Liver (tissue), 9 donors: ENCODE measurements around the gene MTPN. TPM values are rescaled to one million over a fixed set of nuclear protein-coding genes. Genes with fewer than 3 reads are reported as not detected.

Experiments used
- DNase-seq: peaks from one replicate; pipeline ENCODE4 v3.0.0-alpha.2; 2017; ENCODE audit warnings: low spot score
- H3K27ac ChIP-seq, 2 donors: one replicate each; pipeline ENCODE4 v1.7.0; 2013; ENCODE audit warnings: inconsistent platforms in 2 of 2, low read length in 2 of 2, control low read depth in 1 of 2, low read depth in 1 of 2, mild to moderate bottlenecking in 1 of 2
- H3K27me3 ChIP-seq, 4 donors: one replicate each; pipeline versions ENCODE4 v1.6.1 to v1.7.0; 2013; ENCODE audit warnings: low read length in 3 of 4, inconsistent platforms in 1 of 4, mild to moderate bottlenecking in 1 of 4, moderate library complexity in 1 of 4; ENCODE audit not compliant: control insufficient read depth in 4 of 4, insufficient read depth in 4 of 4
- H3K36me3 ChIP-seq, 4 donors: one replicate each; pipeline versions ENCODE4 v1.6.1 to v1.7.0; 2013; ENCODE audit warnings: low read length in 3 of 4, mild to moderate bottlenecking in 3 of 4, low read depth in 1 of 4, moderate library complexity in 1 of 4; ENCODE audit not compliant: control insufficient read depth in 4 of 4, insufficient read depth in 3 of 4
- H3K4me1 ChIP-seq, 4 donors: one replicate each; pipeline versions ENCODE4 v1.6.1 to v1.7.0; 2013; ENCODE audit warnings: low read length in 3 of 4, mild to moderate bottlenecking in 3 of 4, moderate library complexity in 1 of 4; ENCODE audit not compliant: control insufficient read depth in 4 of 4, insufficient read depth in 4 of 4
- H3K4me3 ChIP-seq, 3 donors: one replicate each; pipeline versions ENCODE4 v1.6.1 to v1.7.0; 2013; ENCODE audit warnings: low read length in 3 of 3, control low read depth in 1 of 3, low read depth in 1 of 3, mild to moderate bottlenecking in 1 of 3
- H3K9ac ChIP-seq, 2 donors: one replicate each; pipeline ENCODE4 v1.7.0; 2013; ENCODE audit warnings: low read length in 2 of 2, mild to moderate bottlenecking in 2 of 2, moderate library complexity in 2 of 2, control low read depth in 1 of 2, low read depth in 1 of 2
- H3K9me3 ChIP-seq, 4 donors: one replicate each; pipeline versions ENCODE4 v1.6.1 to v1.7.0; 2013; ENCODE audit warnings: low read length in 3 of 4; ENCODE audit not compliant: control insufficient read depth in 4 of 4
- FOXA1 ChIP-seq: IDR thresholded peaks from 2 replicates; pipeline ENCODE4 v1.6.1; 2016; ENCODE audit warnings: antibody characterized with exemption
- FOXA2 ChIP-seq: IDR thresholded peaks from 2 replicates; pipeline ENCODE4 v1.6.1; 2016; ENCODE audit warnings: antibody characterized with exemption
- GABPA ChIP-seq, 2 donors: IDR thresholded peaks in 1 of 2; conservative IDR thresholded peaks in 1 of 2; 2 replicates each; pipeline ENCODE4 v1.6.1; 2016; ENCODE audit warnings: antibody characterized with exemption in 2 of 2, mild to moderate bottlenecking in 1 of 2, moderate library complexity in 1 of 2
- HNF4A ChIP-seq, 2 donors: conservative IDR thresholded peaks; 2 replicates each; pipeline ENCODE4 v1.6.1; 2016; ENCODE audit warnings: antibody characterized with exemption in 2 of 2, mild to moderate bottlenecking in 2 of 2
- HNF4G ChIP-seq: IDR thresholded peaks from 2 replicates; pipeline ENCODE4 v1.6.1; 2016; ENCODE audit warnings: antibody characterized with exemption
- JUND ChIP-seq, 2 donors: IDR thresholded peaks; 2 replicates each; pipeline ENCODE4 v1.6.1; 2016; ENCODE audit warnings: antibody characterized with exemption in 2 of 2
- NR2F2 ChIP-seq: IDR thresholded peaks from 2 replicates; pipeline ENCODE4 v1.6.1; 2016; ENCODE audit warnings: antibody characterized with exemption
- RAD21 ChIP-seq, 2 donors: IDR thresholded peaks; 2 replicates each; pipeline ENCODE4 v1.6.1; 2016; ENCODE audit warnings: antibody characterized with exemption in 2 of 2, mild to moderate bottlenecking in 2 of 2
- RXRA ChIP-seq, 2 donors: IDR thresholded peaks; 2 replicates each; pipeline ENCODE4 v1.6.1; 2017 to 2018; ENCODE audit warnings: antibody characterized with exemption in 2 of 2, mild to moderate bottlenecking in 1 of 2
- SP1 ChIP-seq: IDR thresholded peaks from 2 replicates; pipeline ENCODE4 v1.6.1; 2018; ENCODE audit warnings: antibody characterized with exemption, mild to moderate bottlenecking
- TAF1 ChIP-seq: conservative IDR thresholded peaks from 2 replicates; pipeline ENCODE4 v1.6.1; 2016; ENCODE audit warnings: antibody characterized with exemption, mild to moderate bottlenecking
- YY1 ChIP-seq: IDR thresholded peaks from 2 replicates; pipeline ENCODE4 v1.6.1; 2016; ENCODE audit warnings: antibody characterized with exemption, mild to moderate bottlenecking
- WGBS: extraction: QIAGEN DNeasy Blood & Tissue Kit; methylation state at CpG from one replicate; pipeline ENCODE4 v1.1.7; 2013; 5-methylcytosine and 5-hydroxymethylcytosine counted together
- polyA plus RNA-seq, 2 donors: library from polyadenylated mRNA; stranded (reverse) in 1 of 2; unstranded in 1 of 2; fragments of 200-250 nt in 1 of 2; fragments of >200 nt in 1 of 2; fragmentation: Nextera tagmentation in 1 of 2; extraction: Ambion mirVana in 1 of 2; gene quantifications; one replicate each; pipeline versions ENCODE4 v1.2.1 to v1.2.3, GENCODE V29; 2013 to 2015
- total RNA-seq, 2 donors: library from RNA; depleted of rRNA; stranded (reverse); fragments of >200 nt; gene quantifications; one replicate each; pipeline ENCODE4 v1.2.3, GENCODE V29; 2014
- TF ChIP-seq, protein P1 (sequence below): IDR thresholded peaks from 2 replicates; pipeline ENCODE4 v1.6.1; 2016; ENCODE audit warnings: antibody characterized with exemption
- TF ChIP-seq, protein P2 (sequence below): IDR thresholded peaks from 2 replicates; pipeline ENCODE4 v1.6.1; 2016; ENCODE audit warnings: antibody characterized with exemption
- TF ChIP-seq, protein P3 (sequence below): IDR thresholded peaks from 2 replicates; pipeline ENCODE4 v1.6.1; 2016; ENCODE audit warnings: antibody characterized with exemption
- TF ChIP-seq, protein P4 (sequence below): fragments of 150-350 bp; IDR thresholded peaks from 2 replicates; pipeline ENCODE4 v1.5.1; 2017; ENCODE audit warnings: improper control_type of control experiment, low read depth, low read length; ENCODE audit not compliant: missing input control
- donor health status: healthy.
- donor health status: healthy.
- donor health status: healthy.
- donor health status: healthy.
- donor health status: healthy.

The MTPN gene
- total and polyA plus RNA-seq, 4 donors, result 24.8 to 88.3 (median 32.8) TPM

DNA sequence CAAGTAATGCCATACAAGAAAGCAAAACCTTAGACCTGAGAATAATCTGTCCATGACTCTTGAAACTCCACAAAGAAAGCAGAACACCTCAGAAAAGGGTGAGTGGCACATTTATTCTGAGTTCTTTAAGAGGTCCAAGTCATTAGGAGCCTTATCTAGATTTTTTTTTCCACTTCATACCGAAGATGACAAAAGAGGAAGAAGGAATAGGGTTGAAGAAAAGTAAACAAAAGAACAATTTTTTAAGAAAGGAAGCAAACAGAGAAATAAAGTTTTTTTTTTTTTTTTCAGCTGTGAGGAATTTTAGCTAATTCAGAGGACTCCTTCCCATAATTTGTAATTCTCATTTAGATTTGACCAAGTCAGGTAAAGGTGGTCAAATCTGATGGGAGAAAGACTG, 13.1 kb upstream of the MTPN start:
- Histone ChIP-seq H3K36me3 (no peaks in the 10 kb centered on the region), H3K27ac (no peak overlapping the region), H3K4me3 (no peak overlapping the region), H3K27me3 (peaks cover 0 to 4% (median 0%) of the 10 kb centered on the region in 4 donors), H3K9me3 (no peaks in the 10 kb centered on the region), H3K4me1 (no peaks in the 10 kb centered on the region), H3K9ac (no peak overlapping the region)
- no peak for DNase-seq
- no peak for TF ChIP-seq GABPA (IDR thresholded peaks at IDR 0.05 in 1 of 2, conservative IDR thresholded peaks at IDR 0.05 in 1 of 2)
- WGBS, result 36% methylated on average over 1 of the region's 1 CpG

DNA sequence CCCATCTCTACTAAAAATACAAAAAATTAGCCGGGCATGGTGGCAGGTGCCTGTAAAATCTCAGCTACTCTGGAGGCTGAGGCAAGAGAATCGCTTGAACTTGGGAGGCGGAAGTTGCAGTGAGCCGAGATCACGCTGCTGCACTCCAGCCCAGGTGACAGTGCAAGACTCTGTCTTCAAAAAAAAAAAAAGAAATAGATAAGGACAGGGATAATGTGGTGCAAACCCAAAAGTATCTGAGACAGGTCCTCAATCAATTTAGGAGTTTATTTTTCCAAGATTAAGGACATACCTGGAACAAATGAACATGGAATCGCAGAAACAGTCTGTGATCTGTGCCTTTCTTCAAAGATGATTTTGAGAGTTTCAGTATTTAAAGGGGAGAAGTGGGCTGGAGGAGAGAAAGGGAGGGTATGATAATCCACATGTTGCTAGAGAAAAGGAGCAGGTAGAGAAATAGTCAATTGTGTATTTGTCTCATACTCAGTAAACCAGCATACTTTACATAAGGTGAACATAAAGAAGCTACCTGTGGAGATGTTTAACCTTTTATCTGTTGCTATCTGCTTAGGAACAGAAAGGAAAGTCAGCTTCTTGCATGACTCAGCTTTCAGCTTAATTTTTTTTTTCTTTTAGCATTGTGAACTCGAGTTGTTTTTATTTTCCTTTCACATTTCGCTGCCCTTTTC, 4.9 kb upstream of the MTPN start:
- no peak overlapping the region for H3K27ac ChIP-seq
- TF ChIP-seq, protein P1, sequence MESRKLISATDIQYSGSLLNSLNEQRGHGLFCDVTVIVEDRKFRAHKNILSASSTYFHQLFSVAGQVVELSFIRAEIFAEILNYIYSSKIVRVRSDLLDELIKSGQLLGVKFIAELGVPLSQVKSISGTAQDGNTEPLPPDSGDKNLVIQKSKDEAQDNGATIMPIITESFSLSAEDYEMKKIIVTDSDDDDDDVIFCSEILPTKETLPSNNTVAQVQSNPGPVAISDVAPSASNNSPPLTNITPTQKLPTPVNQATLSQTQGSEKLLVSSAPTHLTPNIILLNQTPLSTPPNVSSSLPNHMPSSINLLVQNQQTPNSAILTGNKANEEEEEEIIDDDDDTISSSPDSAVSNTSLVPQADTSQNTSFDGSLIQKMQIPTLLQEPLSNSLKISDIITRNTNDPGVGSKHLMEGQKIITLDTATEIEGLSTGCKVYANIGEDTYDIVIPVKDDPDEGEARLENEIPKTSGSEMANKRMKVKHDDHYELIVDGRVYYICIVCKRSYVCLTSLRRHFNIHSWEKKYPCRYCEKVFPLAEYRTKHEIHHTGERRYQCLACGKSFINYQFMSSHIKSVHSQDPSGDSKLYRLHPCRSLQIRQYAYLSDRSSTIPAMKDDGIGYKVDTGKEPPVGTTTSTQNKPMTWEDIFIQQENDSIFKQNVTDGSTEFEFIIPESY, result no peak
- no peak for TF ChIP-seq SP1
- no peak for DNase-seq
- H3K4me3 ChIP-seq, result no peak overlapping the region
- H3K9ac ChIP-seq, result no peak overlapping the region
- WGBS, result 74% methylated on average over 8 of the region's 8 CpGs
- H3K27me3 ChIP-seq, result no peaks in the 10 kb centered on the region
- H3K36me3 ChIP-seq, result no peaks in the 10 kb centered on the region
- no peaks in the 10 kb centered on the region for H3K4me1 ChIP-seq
- H3K9me3 ChIP-seq, result no peaks in the 10 kb centered on the region

DNA sequence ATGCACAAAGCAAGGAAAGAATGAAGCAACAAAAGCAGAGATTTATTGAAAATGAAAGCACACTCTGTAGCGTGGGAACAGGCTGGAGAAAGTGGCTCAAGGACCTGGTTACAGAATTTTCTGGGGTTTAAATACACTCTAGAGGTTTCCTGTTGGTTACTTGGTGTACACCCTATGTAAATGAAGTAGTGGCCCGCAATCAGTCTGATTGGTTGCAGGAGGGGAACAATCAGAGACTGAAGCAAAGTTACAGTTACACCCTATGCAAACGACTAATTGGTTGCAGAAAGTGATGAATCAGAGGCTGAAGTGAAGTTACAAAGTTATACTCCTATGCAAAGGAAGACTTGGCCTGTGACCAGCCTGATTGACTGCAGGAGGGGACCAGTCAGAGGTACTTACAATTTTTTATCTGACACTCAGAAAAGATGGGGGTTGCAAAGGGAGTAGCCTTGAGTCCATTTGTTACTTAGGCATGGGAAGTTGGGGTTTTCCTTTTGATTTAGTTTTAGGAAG, 3.6 kb upstream of the MTPN start:
- H3K27me3 ChIP-seq, result no peaks in the 10 kb centered on the region
- no peak for TF ChIP-seq SP1
- TF ChIP-seq, protein P2, sequence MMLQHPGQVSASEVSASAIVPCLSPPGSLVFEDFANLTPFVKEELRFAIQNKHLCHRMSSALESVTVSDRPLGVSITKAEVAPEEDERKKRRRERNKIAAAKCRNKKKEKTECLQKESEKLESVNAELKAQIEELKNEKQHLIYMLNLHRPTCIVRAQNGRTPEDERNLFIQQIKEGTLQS, result no peak
- TF ChIP-seq HNF4G, result no peak
- no peak for TF ChIP-seq TAF1
- TF ChIP-seq FOXA2, result no peak
- TF ChIP-seq YY1, result no peak
- no peak for TF ChIP-seq RXRA (IDR thresholded peaks at IDR 0.05)
- no peak for TF ChIP-seq FOXA1
- TF ChIP-seq NR2F2, result no peak
- TF ChIP-seq, protein P3, sequence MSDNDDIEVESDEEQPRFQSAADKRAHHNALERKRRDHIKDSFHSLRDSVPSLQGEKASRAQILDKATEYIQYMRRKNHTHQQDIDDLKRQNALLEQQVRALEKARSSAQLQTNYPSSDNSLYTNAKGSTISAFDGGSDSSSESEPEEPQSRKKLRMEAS, result no peak
- TF ChIP-seq GABPA (IDR thresholded peaks at IDR 0.05 in 1 of 2, conservative IDR thresholded peaks at IDR 0.05 in 1 of 2), result no peak
- TF ChIP-seq RAD21 (IDR thresholded peaks at IDR 0.05), result no peak
- no peak for TF ChIP-seq JUND (IDR thresholded peaks at IDR 0.05)
- TF ChIP-seq, protein P1, result no peak
- no peak for TF ChIP-seq HNF4A (conservative IDR thresholded peaks at IDR 0.05)
- TF ChIP-seq, protein P4, sequence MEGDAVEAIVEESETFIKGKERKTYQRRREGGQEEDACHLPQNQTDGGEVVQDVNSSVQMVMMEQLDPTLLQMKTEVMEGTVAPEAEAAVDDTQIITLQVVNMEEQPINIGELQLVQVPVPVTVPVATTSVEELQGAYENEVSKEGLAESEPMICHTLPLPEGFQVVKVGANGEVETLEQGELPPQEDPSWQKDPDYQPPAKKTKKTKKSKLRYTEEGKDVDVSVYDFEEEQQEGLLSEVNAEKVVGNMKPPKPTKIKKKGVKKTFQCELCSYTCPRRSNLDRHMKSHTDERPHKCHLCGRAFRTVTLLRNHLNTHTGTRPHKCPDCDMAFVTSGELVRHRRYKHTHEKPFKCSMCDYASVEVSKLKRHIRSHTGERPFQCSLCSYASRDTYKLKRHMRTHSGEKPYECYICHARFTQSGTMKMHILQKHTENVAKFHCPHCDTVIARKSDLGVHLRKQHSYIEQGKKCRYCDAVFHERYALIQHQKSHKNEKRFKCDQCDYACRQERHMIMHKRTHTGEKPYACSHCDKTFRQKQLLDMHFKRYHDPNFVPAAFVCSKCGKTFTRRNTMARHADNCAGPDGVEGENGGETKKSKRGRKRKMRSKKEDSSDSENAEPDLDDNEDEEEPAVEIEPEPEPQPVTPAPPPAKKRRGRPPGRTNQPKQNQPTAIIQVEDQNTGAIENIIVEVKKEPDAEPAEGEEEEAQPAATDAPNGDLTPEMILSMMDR, result no peak
- DNase-seq, result no peak
- H3K9me3 ChIP-seq, result no peaks in the 10 kb centered on the region
- peak overlapping the region; percentile 49 to 55 for H3K27ac ChIP-seq
- 62% methylated on average over 3 of the region's 3 CpGs for WGBS
- H3K4me3 ChIP-seq, result no peak overlapping the region
- no peak overlapping the region for H3K9ac ChIP-seq
- H3K36me3 ChIP-seq, result no peaks in the 10 kb centered on the region
- peaks cover 4 to 9% (median 7%) of the 10 kb centered on the region in 4 donors for H3K4me1 ChIP-seq
